SK-N-MC (cell line): ENCODE measurements around the gene ZNF775.

ENCODE experiments used
- EZH2 ChIP-seq: fragments of 200-600 bp; sonication (generic); IDR thresholded peaks from one replicate; pipeline ENCODE4 v1.6.1; 2017; ENCODE audit warnings: antibody characterized with exemption
- FOXP2 ChIP-seq: optimal IDR thresholded peaks from 2 replicates; pipeline ENCODE3; 2011; ENCODE audit warnings: mild to moderate bottlenecking, moderate library complexity; ENCODE audit not compliant: insufficient read depth; ENCODE audit errors: extremely low read length, control extremely low read depth

DNA sequence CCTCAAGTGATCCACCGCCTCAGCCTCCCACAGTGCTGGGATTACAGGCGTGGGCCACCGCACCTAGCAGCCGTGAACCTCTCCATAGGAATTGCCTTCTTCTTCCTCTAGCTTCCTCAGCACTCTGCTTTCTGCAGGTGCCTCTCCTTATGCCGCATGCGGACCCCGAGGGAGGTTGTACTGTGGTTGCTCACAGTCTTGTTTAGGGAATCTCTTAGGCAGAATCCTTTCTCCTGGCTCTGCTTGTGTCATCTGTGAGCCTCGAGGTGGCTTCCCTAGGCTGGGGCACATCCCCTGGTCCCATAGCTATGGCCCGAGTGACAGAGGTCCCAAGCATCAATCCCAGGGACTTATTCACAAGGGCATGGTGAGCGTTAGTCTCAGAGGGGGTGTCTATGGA is 38.1 kb downstream of the ZNF775 start:
- TF ChIP-seq EZH2 = no peak
- no peak for TF ChIP-seq FOXP2
